ENCODE data around the gene CADM1.

- TF ChIP-seq TAF1 (IDR thresholded peaks at IDR 0.05; ENCODE audit: borderline replicate concordance, low read depth, low read length) (no peak), TCF7 (IDR thresholded peaks at IDR 0.05; ENCODE audit: borderline replicate concordance) (no peak), MYB (IDR thresholded peaks at IDR 0.05; ENCODE audit: borderline replicate concordance, low read depth, low read length) (no peak), SRF (IDR thresholded peaks at IDR 0.05; ENCODE audit: low read depth in 2 of 2, low read length in 2 of 2) (no peak), SMAD5 (IDR thresholded peaks at IDR 0.05; ENCODE audit: low read depth) (no peak), RCOR1 (conservative IDR thresholded peaks at IDR 0.05; ENCODE audit: low read depth, low read length) (no peak), TBL1XR1 (IDR thresholded peaks at IDR 0.05; ENCODE audit: low read depth, low read length) (no peak), MYC (IDR thresholded peaks at IDR 0.05; ENCODE audit: insufficient read depth, insufficient read length, insufficient replicate concordance, low read length, severe bottlenecking) (no peak)
- TF ChIP-seq, protein P1, sequence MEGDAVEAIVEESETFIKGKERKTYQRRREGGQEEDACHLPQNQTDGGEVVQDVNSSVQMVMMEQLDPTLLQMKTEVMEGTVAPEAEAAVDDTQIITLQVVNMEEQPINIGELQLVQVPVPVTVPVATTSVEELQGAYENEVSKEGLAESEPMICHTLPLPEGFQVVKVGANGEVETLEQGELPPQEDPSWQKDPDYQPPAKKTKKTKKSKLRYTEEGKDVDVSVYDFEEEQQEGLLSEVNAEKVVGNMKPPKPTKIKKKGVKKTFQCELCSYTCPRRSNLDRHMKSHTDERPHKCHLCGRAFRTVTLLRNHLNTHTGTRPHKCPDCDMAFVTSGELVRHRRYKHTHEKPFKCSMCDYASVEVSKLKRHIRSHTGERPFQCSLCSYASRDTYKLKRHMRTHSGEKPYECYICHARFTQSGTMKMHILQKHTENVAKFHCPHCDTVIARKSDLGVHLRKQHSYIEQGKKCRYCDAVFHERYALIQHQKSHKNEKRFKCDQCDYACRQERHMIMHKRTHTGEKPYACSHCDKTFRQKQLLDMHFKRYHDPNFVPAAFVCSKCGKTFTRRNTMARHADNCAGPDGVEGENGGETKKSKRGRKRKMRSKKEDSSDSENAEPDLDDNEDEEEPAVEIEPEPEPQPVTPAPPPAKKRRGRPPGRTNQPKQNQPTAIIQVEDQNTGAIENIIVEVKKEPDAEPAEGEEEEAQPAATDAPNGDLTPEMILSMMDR (IDR thresholded peaks at IDR 0.05 in 2 of 3, conservative IDR thresholded peaks at IDR 0.05 in 1 of 3; ENCODE audit: control insufficient read depth in 2 of 3, extremely low read depth in 1 of 3, insufficient read depth in 1 of 3, low read depth in 3 of 3, low read length in 3 of 3), result no peak
- TF ChIP-seq, protein P2, sequence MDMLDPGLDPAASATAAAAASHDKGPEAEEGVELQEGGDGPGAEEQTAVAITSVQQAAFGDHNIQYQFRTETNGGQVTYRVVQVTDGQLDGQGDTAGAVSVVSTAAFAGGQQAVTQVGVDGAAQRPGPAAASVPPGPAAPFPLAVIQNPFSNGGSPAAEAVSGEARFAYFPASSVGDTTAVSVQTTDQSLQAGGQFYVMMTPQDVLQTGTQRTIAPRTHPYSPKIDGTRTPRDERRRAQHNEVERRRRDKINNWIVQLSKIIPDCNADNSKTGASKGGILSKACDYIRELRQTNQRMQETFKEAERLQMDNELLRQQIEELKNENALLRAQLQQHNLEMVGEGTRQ (IDR thresholded peaks at IDR 0.05; ENCODE audit: borderline replicate concordance, low read depth, low read length), result no peak
Observed at GRCh38 chr11:115407496-115407895, 96.7 kb downstream of the CADM1 start.
